Natural killer cell treated with Interleukin-12 subunit alpha and Interleukin-12 subunit beta and Interleukin-15 and Interleukin-18, amount 100 ng/mL, for 72 hours (primary cell): ENCODE results near the gene SNX15. TPM values are rescaled to one million over a fixed set of nuclear protein-coding genes. Genes with fewer than 3 reads are reported as not detected.
"Not testable (repeated sequence)": the region's sequence is repeated elsewhere in the genome, so short reads cannot be mapped to it uniquely, and the experiment has no call there.

Experiments
- ATAC-seq, 2 donors: fragments of 150-1000 bp; cut with Tn5 transposase in 1 of 2; sonication (Bioruptor Pico), chemical (Tn5 transposase) in 1 of 2; 2 replicates each; pipeline ENCODE4 v1.10.0; 2021
- DNase-seq: peaks from one replicate; pipeline ENCODE4 v3.0.0; 2022; ENCODE audit warnings: low spot score
- H3K27ac Mint-ChIP-seq, 2 donors: 1 replicate in 1 of 2; 2 replicates in 1 of 2; pipeline ENCODE4 v1.8.0; 2022; ENCODE audit warnings: mixed read lengths in 2 of 2, mild to moderate bottlenecking in 1 of 2, moderate library complexity in 1 of 2
- H3K27me3 Mint-ChIP-seq, 2 donors: 1 replicate in 1 of 2; 2 replicates in 1 of 2; pipeline ENCODE4 v1.8.0; 2022; ENCODE audit warnings: mixed read lengths in 2 of 2
- H3K36me3 Mint-ChIP-seq: one replicate; pipeline ENCODE4 v1.8.0; 2022; ENCODE audit warnings: mixed read lengths
- H3K4me1 Mint-ChIP-seq, 2 donors: 1 replicate in 1 of 2; 2 replicates in 1 of 2; pipeline ENCODE4 v1.8.0; 2022; ENCODE audit warnings: low read depth in 2 of 2, mixed read lengths in 2 of 2, mild to moderate bottlenecking in 1 of 2
- H3K4me3 Mint-ChIP-seq: one replicate; pipeline ENCODE4 v1.8.0; 2022; ENCODE audit warnings: mixed read lengths
- H3K9me3 Mint-ChIP-seq: 2 replicates; pipeline ENCODE4 v1.8.0; 2022; ENCODE audit warnings: mixed read lengths
- total RNA-seq, 2 donors: library from RNA; stranded (reverse); gene quantifications; one replicate each; pipeline ENCODE4 v1.2.3, GENCODE V29; 2022

Gene SNX15, protein sequence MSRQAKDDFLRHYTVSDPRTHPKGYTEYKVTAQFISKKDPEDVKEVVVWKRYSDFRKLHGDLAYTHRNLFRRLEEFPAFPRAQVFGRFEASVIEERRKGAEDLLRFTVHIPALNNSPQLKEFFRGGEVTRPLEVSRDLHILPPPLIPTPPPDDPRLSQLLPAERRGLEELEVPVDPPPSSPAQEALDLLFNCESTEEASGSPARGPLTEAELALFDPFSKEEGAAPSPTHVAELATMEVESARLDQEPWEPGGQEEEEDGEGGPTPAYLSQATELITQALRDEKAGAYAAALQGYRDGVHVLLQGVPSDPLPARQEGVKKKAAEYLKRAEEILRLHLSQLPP
- total RNA-seq = 10 to 100 TPM; 14.1 to 28.2 TPM

DNA sequence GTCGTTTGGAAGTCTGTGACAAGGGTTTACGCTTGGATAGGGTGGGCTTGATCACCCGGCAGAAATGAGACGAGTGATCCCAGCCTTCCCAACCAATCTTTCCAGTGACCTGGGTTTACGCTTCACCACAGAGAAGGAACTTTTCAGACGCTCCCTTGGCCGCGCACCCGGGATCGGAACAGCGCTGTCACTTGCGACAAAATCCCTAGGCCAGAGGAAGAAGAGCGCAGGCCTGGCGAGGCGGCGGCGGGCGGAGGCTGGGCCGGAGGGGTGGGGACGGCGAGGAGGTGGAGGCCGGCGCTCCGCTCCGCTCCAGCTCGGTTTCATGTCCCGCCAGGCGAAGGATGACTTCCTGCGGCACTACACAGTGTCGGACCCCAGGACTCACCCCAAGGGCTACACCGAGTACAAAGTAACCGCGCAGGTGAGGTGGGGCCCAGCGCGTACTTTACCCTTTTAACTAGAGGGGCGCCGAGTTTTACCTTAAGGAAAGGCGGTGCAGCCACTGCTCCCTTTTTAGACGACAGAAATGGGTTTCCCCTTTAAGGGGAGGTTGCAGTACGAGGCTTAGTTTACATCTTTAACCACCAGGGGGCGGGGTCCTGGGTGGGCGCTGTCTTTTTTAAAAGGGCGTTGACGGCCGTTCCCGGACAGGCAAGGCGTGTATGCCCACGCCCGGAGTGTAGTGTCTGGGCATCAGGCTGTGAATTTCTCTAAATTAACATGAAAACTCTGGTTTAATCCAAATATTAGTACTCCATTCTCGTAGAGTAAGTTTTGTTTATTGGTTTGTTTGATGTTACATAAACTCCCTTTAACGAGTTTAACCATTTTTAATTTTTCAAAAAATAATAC, at the start of gene SNX15:
Gene SNX15, plus strand, starts transcription at position 227 of the 855 bp plus-strand sequence. Its CDS starts 99 bp downstream, at position 326.
- H3K36me3 Mint-ChIP-seq = no peaks in the 10 kb centered on the region
- peak within 1 kb of the TSS; percentile 72 to 81 for H3K27ac Mint-ChIP-seq
- no peaks in the 10 kb centered on the region for H3K9me3 Mint-ChIP-seq
- peak; percentile 95 for ATAC-seq
- peak within 1 kb of the TSS; percentile 87 for H3K4me3 Mint-ChIP-seq
- peaks cover 17 to 18% of the 10 kb centered on the region in 2 donors for H3K4me1 Mint-ChIP-seq
- peak; percentile 93 for DNase-seq
- no peaks in the 10 kb centered on the region for H3K27me3 Mint-ChIP-seq

DNA sequence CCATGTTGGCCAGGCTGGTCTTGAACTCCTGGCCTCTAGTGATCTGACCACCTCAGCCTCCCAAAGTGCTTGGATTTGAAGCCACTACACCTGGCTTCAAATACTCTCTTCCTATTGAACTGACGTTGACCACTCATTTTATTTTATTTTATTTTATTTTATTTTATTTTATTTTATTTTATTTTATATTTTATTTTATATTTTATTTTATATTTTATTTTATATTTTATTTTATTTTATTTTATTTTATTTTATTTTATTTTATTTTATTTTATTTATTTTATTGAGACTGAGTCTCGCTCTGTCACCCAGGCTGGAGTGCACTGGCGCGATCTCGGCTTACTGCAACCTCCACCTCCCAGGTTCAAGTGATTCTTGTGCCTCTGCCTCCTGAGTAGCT, 43.9 kb upstream of the SNX15 start:
- not testable (repeated sequence) for H3K4me1 Mint-ChIP-seq, H3K36me3 Mint-ChIP-seq, H3K4me3 Mint-ChIP-seq, H3K27ac Mint-ChIP-seq, H3K9me3 Mint-ChIP-seq, ATAC-seq, DNase-seq
- peaks cover 7 to 21% of the 10 kb centered on the region in 2 donors for H3K27me3 Mint-ChIP-seq

DNA sequence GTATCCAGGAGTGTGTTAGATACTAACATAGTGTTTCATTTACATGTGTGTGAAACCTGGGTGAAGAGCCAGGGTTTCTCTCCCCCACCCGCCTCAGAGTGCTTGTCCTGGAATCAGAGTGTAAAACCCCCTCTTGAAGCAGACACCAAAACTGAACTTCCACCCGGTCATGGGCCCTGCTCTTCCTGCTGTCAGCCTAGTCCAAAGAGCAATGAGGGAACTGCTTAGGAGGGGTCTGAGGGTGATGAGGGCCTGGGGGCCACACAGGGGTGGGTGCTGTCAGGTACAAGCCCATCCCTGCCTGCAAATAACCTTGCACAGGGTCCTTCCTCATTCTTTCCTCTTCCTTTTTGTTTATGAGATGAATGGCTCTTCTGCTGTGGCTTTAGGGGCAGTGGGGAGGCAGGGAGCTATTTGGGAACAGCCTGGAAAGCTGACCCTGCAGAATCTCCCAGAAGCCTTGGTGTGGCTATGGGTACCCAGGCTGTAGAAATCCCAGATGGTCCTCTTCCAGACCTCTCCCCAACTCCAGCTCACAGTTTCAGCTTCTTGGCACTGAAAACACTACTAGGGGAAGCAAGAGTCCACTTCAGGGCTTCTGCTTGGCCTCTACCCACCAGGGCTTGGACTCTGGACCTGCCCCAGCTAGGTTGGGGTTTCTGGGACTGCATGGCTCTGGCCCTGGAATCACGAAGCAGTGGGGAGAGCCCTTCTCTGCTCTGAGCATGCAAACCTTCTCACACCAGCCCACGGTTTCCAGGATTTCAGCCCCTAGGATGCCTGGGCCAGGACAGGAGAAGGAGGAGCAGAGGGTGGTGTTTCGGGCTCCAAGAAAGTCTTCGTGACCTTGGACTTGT, 39.0 kb upstream of the SNX15 start:
- Mint-ChIP-seq H3K9me3 (no peaks in the 10 kb centered on the region), H3K27ac (no peak overlapping the region), H3K36me3 (no peaks in the 10 kb centered on the region), H3K27me3 (peaks cover 6 to 7% of the 10 kb centered on the region in 2 donors), H3K4me3 (no peak overlapping the region), H3K4me1 (peaks cover 11 to 15% of the 10 kb centered on the region in 2 donors)
- DNase-seq (no peak), ATAC-seq (no peak)

DNA sequence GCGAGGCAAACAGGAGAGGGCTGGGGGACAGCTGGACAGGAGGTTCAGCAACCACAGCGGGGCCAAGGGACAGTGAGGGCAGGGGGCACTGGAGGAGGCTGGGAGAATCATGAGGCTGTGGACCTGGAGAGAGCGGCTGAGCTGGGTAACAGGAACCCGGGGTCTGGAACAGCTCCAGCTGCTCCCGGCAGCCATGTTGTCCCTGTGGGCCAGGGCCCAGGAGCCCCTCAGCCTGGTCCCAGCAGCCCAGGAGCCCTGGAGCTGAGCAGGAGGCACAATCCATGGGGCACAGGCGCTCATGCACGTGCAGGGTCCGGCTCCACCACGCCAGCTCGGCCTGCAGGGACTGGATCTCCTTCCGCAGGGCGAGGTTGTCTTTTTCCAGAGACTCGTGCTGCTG, 37.8 kb upstream of the SNX15 start:
- H3K9me3 Mint-ChIP-seq = no peaks in the 10 kb centered on the region
- H3K4me3 Mint-ChIP-seq = no peak overlapping the region
- no peak overlapping the region for H3K27ac Mint-ChIP-seq
- H3K36me3 Mint-ChIP-seq = no peaks in the 10 kb centered on the region
- peak in 1 of 2 donors; percentile 32 for ATAC-seq
- DNase-seq = no peak
- peaks cover 6% of the 10 kb centered on the region in 2 donors for H3K27me3 Mint-ChIP-seq
- H3K4me1 Mint-ChIP-seq = peaks cover 11 to 15% of the 10 kb centered on the region in 2 donors

DNA sequence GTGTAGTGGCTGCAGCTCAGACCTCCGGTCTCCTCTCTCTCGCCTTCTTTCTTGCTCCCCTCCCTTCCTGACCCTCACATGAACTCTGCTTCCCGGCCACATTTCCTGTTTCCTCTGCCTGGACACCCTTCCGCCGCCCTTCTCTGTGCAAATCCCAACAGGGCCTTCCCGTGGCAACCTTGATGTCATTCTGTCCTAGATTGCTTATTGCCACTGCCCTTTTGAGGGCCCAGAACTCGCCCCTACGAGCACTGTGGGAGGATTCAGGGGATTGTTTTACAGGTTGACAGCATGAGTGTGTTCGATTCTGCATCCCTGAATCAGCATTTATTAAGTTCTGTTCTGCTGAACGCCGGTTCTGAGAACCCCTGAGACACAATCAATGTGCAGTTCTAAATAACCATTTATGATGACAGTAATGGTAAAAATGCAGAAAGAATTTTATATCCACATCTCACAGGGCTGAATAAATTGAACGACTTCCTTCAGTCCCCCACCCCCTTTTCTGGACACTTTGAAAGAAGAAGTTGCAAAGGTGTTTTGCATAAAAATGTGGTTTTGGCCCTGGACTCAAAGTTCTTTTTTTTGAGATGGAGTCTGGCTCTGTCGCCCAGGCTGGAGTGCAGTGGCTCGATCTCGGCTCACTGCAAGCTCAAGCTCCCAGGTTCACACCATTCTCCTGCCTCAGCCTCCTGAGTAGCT, 36.9 kb upstream of the SNX15 start:
- no peak for DNase-seq
- Mint-ChIP-seq H3K9me3 (no peaks in the 10 kb centered on the region), H3K27ac (peak overlapping the region in 1 of 2 donors; percentile 9), H3K4me1 (peaks cover 11 to 15% of the 10 kb centered on the region in 2 donors), H3K27me3 (peaks cover 0 to 5% of the 10 kb centered on the region in 2 donors), H3K36me3 (no peaks in the 10 kb centered on the region), H3K4me3 (peak overlapping the region; percentile 36)
- no peak for ATAC-seq

DNA sequence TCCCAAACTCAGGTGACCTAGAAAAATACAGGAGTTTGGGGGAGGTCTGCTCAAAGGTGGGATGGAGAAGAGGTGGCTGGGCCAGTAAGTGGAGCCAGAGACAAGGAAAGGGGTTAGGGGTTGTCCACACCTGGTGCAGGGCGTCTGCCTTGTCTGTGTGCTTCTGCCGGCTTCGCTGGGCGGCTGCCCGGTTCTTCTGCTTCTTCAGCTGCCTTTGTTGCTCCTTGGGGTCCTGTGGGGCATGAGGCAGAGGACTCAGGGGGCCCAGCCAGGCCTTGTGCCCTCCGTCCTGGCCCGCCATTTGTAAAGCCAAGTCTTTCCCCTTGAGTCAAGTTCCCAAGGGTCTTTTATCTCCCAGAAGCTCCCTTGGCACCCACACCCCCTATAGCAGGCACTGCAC, 32.9 kb upstream of the SNX15 start:
- Mint-ChIP-seq H3K36me3 (no peaks in the 10 kb centered on the region), H3K27me3 (peaks cover 0 to 3% of the 10 kb centered on the region in 2 donors), H3K27ac (no peak overlapping the region), H3K4me3 (no peak overlapping the region), H3K9me3 (no peaks in the 10 kb centered on the region), H3K4me1 (peaks cover 23 to 24% of the 10 kb centered on the region in 2 donors)
- ATAC-seq = no peak
- no peak for DNase-seq

DNA sequence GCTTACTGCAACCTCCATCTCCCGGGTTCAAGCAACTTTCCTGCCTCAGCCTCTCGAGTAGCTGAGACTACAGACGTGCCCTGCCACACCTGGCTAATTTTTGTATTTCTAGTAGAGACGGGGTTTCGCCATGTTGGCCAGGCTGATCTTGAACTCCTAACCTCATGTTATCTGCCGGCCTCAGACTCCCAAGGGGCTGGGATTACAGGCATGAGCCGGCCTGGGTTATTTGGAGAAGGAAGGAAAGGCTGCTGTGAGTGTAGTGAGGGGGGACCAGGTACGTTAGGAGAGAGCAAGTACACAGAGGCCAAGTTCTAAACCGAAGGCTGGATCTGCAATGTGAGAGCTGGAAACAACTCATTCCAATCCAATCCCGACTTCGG, 30.9 kb upstream of the SNX15 start:
- Mint-ChIP-seq H3K36me3 (no peaks in the 10 kb centered on the region), H3K27ac (peak overlapping the region in 1 of 2 donors; percentile 73), H3K4me3 (peak overlapping the region; percentile 7), H3K27me3 (peaks cover 0 to 3% of the 10 kb centered on the region in 2 donors), H3K4me1 (peaks cover 13 to 14% of the 10 kb centered on the region in 2 donors), H3K9me3 (no peaks in the 10 kb centered on the region)
- DNase-seq (no peak), ATAC-seq (no peak)

DNA sequence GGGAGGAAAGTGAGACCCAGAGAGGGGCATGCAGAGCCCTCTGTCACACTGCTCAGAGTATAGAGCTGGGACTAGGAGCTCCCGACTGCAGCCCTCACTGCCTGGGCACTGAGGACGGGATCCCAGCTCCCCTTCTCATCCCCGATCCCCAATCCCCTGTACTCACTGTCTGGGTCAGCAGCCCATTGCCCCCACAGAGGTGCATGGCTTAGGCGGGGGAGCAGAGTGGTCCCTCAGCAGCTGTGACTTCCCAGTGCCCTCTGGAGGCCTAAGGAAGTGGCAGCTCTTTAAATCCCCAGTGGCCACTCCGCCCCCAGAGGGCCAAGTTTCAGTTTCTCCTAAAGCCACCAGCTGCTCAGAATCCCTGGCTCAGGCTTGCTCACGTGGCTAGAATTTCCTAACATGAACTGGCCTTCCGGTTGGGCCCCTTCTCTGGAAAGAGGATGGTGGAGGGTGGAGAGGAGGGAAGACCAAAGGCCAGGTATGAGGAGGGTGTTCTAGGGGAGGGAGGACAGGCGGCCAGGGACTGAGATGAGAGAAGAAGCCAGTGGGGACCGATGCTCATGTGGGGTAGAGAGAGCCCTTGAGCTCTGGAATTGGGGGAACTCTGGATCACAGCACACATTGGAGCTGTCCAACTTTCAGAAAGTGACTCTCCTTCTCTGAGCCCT, 30.4 kb upstream of the SNX15 start, which contains the start of gene BATF2:
Gene BATF2, minus strand, starts transcription at position 262 of the 671 bp plus-strand sequence. Its CDS starts 57 bp downstream, at position 205.
- no peaks in the 10 kb centered on the region for H3K9me3 Mint-ChIP-seq
- H3K27ac Mint-ChIP-seq = peak within 1 kb of the TSS in 1 of 2 donors; percentile 73
- peak; percentile 57 to 75 for ATAC-seq
- peak; percentile 61 for DNase-seq
- H3K4me1 Mint-ChIP-seq = peaks cover 13 to 14% of the 10 kb centered on the region in 2 donors
- peak within 1 kb of the TSS; percentile 7 for H3K4me3 Mint-ChIP-seq
- no peaks in the 10 kb centered on the region for H3K36me3 Mint-ChIP-seq
- peaks cover 0 to 3% of the 10 kb centered on the region in 2 donors for H3K27me3 Mint-ChIP-seq

DNA sequence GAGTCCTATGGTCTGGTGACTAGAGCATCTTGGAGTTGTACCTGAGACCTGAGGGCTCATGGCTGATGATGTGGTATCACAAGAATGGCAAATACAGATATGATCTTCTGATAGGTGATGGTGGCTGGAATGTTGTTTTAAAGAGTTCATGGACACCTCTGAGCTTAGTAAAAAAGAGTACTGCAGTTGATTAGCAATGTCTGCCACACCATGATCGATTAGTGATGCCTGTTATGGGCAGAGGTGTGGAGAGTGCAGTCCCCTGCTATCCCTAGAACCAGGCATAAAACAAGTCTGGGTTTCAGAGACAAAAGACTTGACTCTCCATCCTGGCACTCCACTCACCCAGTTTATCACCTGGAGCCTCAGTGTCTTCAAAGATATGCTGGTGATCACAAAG, 29.1 kb upstream of the SNX15 start:
- no peak for DNase-seq
- no peak for ATAC-seq
- peaks cover 13 to 14% of the 10 kb centered on the region in 2 donors for H3K4me1 Mint-ChIP-seq
- peaks cover 0 to 3% of the 10 kb centered on the region in 2 donors for H3K27me3 Mint-ChIP-seq
- H3K27ac Mint-ChIP-seq = peak overlapping the region; percentile 36 to 86
- peak overlapping the region; percentile 1 for H3K4me3 Mint-ChIP-seq
- H3K9me3 Mint-ChIP-seq = no peaks in the 10 kb centered on the region
- H3K36me3 Mint-ChIP-seq = no peaks in the 10 kb centered on the region

DNA sequence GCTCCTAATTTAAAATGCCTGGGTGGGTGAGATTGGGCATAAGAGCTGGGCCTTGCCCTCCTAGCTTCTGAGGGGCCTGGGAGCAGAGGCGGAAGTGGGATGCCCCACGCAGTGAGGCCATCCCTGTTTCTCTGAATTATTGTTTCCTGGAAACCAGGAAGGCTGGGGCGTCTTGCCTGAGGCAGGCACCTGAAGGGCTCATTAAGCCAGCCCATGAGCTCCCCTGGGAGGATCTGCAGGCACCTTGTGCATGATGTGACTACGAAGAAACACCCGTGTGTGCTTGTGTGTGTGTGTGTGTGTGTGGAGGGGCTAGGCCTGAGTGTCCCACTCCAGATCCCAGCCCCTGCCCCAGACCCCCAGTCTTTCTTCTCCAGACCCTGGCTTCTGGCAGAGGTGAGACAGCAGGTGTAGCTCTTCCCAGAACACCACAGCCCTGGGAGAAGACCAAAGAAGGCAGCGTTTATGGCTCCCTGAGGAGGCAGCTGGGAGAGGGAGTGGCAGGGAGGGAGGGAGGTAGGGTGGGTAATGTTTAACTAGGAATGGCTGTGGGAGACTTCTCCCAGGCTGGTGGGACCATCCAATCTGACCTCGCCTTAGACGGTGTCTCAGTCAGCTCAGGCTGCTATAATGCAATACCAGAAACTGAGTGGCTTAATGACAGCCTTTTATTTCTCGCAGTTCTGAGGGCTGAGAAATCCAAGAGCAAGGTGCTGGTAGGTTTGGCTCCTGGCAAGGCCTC, 28.4 kb upstream of the SNX15 start:
- peaks cover 13 to 14% of the 10 kb centered on the region in 2 donors for H3K4me1 Mint-ChIP-seq
- no peaks in the 10 kb centered on the region for H3K9me3 Mint-ChIP-seq
- peaks cover 0 to 3% of the 10 kb centered on the region in 2 donors for H3K27me3 Mint-ChIP-seq
- H3K4me3 Mint-ChIP-seq = peak overlapping the region; percentile 1
- no peaks in the 10 kb centered on the region for H3K36me3 Mint-ChIP-seq
- H3K27ac Mint-ChIP-seq = peak overlapping the region; percentile 36 to 86
- no peak for DNase-seq
- ATAC-seq = no peak

DNA sequence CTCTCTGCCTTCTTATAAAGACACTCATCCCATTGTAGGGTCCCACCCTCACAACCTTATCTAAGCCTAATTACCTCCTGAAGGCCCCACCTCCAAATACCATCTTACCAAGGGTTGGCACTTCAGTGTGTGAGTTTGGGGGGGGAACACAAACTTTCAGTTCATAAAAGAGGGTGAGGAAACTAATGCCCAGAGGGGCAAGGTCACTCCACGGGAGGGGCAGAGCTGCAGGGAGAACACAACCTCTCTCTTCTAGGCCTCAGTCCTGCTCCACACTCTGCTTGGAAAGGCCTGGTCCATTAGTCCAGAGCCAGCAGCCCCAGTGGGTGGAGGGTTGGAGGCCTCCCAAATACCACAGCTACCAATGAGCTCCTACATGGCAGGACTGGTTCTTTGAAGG, 27.8 kb upstream of the SNX15 start:
- Mint-ChIP-seq H3K4me1 (peaks cover 13 to 14% of the 10 kb centered on the region in 2 donors), H3K27me3 (peaks cover 0 to 3% of the 10 kb centered on the region in 2 donors), H3K36me3 (no peaks in the 10 kb centered on the region), H3K9me3 (no peaks in the 10 kb centered on the region), H3K27ac (no peak overlapping the region), H3K4me3 (no peak overlapping the region)
- DNase-seq (no peak), ATAC-seq (no peak)

DNA sequence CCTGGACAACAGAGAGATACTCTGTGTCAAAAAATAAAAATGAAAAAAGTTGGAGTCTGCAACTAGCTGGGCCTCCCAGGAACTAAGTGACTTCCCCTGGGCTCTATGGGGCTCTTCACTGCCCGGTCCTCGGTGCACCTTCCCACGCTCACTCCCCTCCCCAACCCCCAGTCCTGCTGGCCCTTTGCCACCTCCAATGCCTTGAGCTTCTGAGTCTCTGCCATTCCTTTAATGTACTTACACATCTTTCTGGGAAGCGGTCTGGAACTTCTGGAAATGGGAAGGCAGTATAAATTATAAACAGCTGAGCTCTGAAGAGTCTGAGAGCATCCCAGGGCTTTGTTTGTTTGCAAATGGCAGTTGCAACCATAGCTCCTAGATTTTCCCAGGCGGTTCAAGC, 24.5 kb upstream of the SNX15 start:
- Mint-ChIP-seq H3K4me1 (peaks cover 7 to 9% of the 10 kb centered on the region in 2 donors), H3K27me3 (no peaks in the 10 kb centered on the region), H3K36me3 (no peaks in the 10 kb centered on the region), H3K4me3 (no peak overlapping the region), H3K9me3 (no peaks in the 10 kb centered on the region), H3K27ac (no peak overlapping the region)
- no peak for DNase-seq
- ATAC-seq = no peak
